GM19452 (cell line): ENCODE data around the gene CXCR5.

Experiments
- ATAC-seq: cut with Tn5 transposase; IDR thresholded peaks from one replicate; pipeline ENCODE4 v1.9.1; 2021; ENCODE audit not compliant: unreplicated experiment

The CXCR5 gene

GRCh38 chr11:118911880-118912741, 28.4 kb downstream of the CXCR5 start:
- no peak for ATAC-seq

GRCh38 chr11:118912742-118913410, 29.2 kb downstream of the CXCR5 start:
- ATAC-seq = no peak

- no peak for ATAC-seq
Measured at GRCh38 chr11:118913411-118914125, 29.9 kb downstream of the CXCR5 start.

GRCh38 chr11:118914178-118914918, 30.7 kb downstream of the CXCR5 start:
- no peak for ATAC-seq

GRCh38 chr11:118914987-118915386, 31.3 kb downstream of the CXCR5 start:
- no peak for ATAC-seq

- no peak for ATAC-seq
Measured at GRCh38 chr11:118915396-118915795, 31.7 kb downstream of the CXCR5 start.

GRCh38 chr11:118915941-118916841, 32.5 kb downstream of the CXCR5 start:
- ATAC-seq = no peak

GRCh38 chr11:118916842-118917388, 33.2 kb downstream of the CXCR5 start:
- ATAC-seq = no peak

GRCh38 chr11:118917481-118918127, 33.9 kb downstream of the CXCR5 start:
- ATAC-seq = no peak

- ATAC-seq = no peak
Measured at GRCh38 chr11:118918128-118918685, 34.5 kb downstream of the CXCR5 start.

GRCh38 chr11:118918686-118919280, 35.1 kb downstream of the CXCR5 start:
- ATAC-seq = no peak

GRCh38 chr11:118921121-118921928, 37.6 kb downstream of the CXCR5 start:
- no peak for ATAC-seq

GRCh38 chr11:118921929-118922744, 38.4 kb downstream of the CXCR5 start:
- no peak for ATAC-seq

GRCh38 chr11:118922745-118923627, 39.3 kb downstream of the CXCR5 start:
- ATAC-seq = no peak

- no peak for ATAC-seq
Measured at GRCh38 chr11:118923721-118924587, 40.3 kb downstream of the CXCR5 start.
